HCT116 (cell line): ENCODE measurements around the gene KHNYN. TPM values are rescaled to one million over a fixed set of nuclear protein-coding genes. Genes with fewer than 3 reads are reported as not detected.

ENCODE experiments used
- ATAC-seq: fragments of 200-7000 bp; cut with Tn5 transposase; 2 replicates; pipeline ENCODE4 v1.9.1; 2020; ENCODE audit warnings: mild to moderate bottlenecking, moderate library complexity
- BruUV-seq: library from RNA; stranded (reverse); fragments of 400-500 nt; replicated peaks from 2 replicates; lab custom pipeline; 2021; lab: Mats Ljungman, UMichigan
- CTCF ChIA-PET: fragments of 300-600 bp; sonication (Branson Sonifier 250); formaldehyde crosslinking; loops from one replicate; lab custom pipeline; 2021; ENCODE audit warnings: antibody characterized with exemption; lab: Charles Lee
- POLR2A ChIA-PET: fragments of 300-600, 350-600 bp; sonication (Branson Sonifier 250); formaldehyde crosslinking; loops from one replicate; lab custom pipeline; 2021; ENCODE audit warnings: antibody characterized with exemption; lab: Charles Lee
- RAD21 ChIA-PET, 2 experiments: fragments of 300-600 bp; sonication (Branson Sonifier 250); formaldehyde crosslinking; loops; one replicate each; lab custom pipeline; 2023; ENCODE audit warnings: low total read pairs in 2 of 2; ENCODE audit not compliant: uncharacterized antibody in 2 of 2, unreplicated experiment in 2 of 2, low non-redundant PET in 1 of 2; lab: Charles Lee
- DNase-seq: peaks from one replicate; pipeline ENCODE4 v3.0.0-alpha.2; 2010; ENCODE audit warnings: low read depth, low spot score
- H2AFZ ChIP-seq: fragments of 200-600 bp; shearing (Covaris generic), sonication (generic); 2 replicates; pipeline ENCODE4 v1.6.1; 2017; ENCODE audit warnings: low read depth, mixed run types, mixed read lengths, antibody characterized with exemption, low read length; ENCODE audit not compliant: poor library complexity, severe bottlenecking
- H3K27ac ChIP-seq: 2 replicates; pipeline ENCODE4 v1.5.1; 2012; ENCODE audit warnings: low read depth, low read length
- H3K27me3 ChIP-seq: fragments of 200-600 bp; sonication (generic); 2 replicates; pipeline ENCODE4 v1.6.1; 2016; ENCODE audit warnings: mixed run types, low read length, mixed read lengths; ENCODE audit not compliant: insufficient read depth
- H3K36me3 ChIP-seq, 2 experiments: fragments of 200-500 bp in 1 of 2; fragments of 200-600 bp in 1 of 2; sonication (Bioruptor generic) in 1 of 2; sonication (generic) in 1 of 2; 2 replicates each; pipeline versions ENCODE4 v1.5.1 to v1.6.1; 2014 to 2016; ENCODE audit warnings: low read length in 2 of 2, inconsistent platforms in 1 of 2, mixed read lengths in 1 of 2, mixed run types in 1 of 2; ENCODE audit not compliant: insufficient read depth in 2 of 2, control insufficient read depth in 1 of 2
- H3K4me1 ChIP-seq, 2 experiments: fragments of 200-600 bp in 1 of 2; sonication (generic) in 1 of 2; 2 replicates each; pipeline versions ENCODE4 v1.5.1 to v1.6.1; 2012 to 2017; ENCODE audit warnings: low read length in 2 of 2, inconsistent platforms in 1 of 2, mild to moderate bottlenecking in 1 of 2, mixed read lengths in 1 of 2, mixed run types in 1 of 2, moderate library complexity in 1 of 2; ENCODE audit not compliant: insufficient read depth in 2 of 2, control insufficient read depth in 1 of 2
- H3K4me2 ChIP-seq: fragments of 200-600 bp; sonication (generic); 2 replicates; pipeline ENCODE4 v1.6.1; 2017; ENCODE audit warnings: mixed run types, low read length, mixed read lengths
- H3K4me3 ChIP-seq, 2 experiments: fragments of 200-600 bp in 1 of 2; sonication (generic) in 1 of 2; replicated peaks in 1 of 2; 2 replicates each; pipeline ENCODE4 v1.5.1; 2011 to 2016; ENCODE audit warnings: low read length in 2 of 2, control low read depth in 1 of 2, low read depth in 1 of 2, mild to moderate bottlenecking in 1 of 2, mixed read lengths in 1 of 2, mixed run types in 1 of 2
- H3K79me2 ChIP-seq: fragments of 200-600 bp; sonication (generic); 2 replicates; pipeline ENCODE4 v1.6.1; 2017; ENCODE audit warnings: mild to moderate bottlenecking, mixed run types, low read length, moderate library complexity, mixed read lengths; ENCODE audit not compliant: insufficient read depth
- H3K9ac ChIP-seq: fragments of 200-600 bp; sonication (generic); 2 replicates; pipeline ENCODE4 v1.6.1; 2016; ENCODE audit warnings: low read length, mixed read lengths
- H3K9me2 ChIP-seq: fragments of 200-600 bp; sonication (generic), shearing (Covaris generic); 2 replicates; pipeline ENCODE4 v1.6.1; 2017; ENCODE audit warnings: mixed run types, mild to moderate bottlenecking, moderate library complexity; ENCODE audit not compliant: insufficient read depth
- H3K9me3 ChIP-seq, 2 experiments: fragments of 200-500 bp in 1 of 2; fragments of 200-600 bp in 1 of 2; sonication (Bioruptor generic) in 1 of 2; sonication (generic) in 1 of 2; 2 replicates each; pipeline ENCODE4 v1.6.1; 2014 to 2017; ENCODE audit warnings: low read length in 2 of 2, mixed read lengths in 2 of 2, inconsistent platforms in 1 of 2, low read depth in 1 of 2, mild to moderate bottlenecking in 1 of 2, mixed run types in 1 of 2, moderate library complexity in 1 of 2; ENCODE audit not compliant: control insufficient read depth in 1 of 2, insufficient read depth in 1 of 2
- H4K20me1 ChIP-seq: fragments of 200-600 bp; sonication (generic), shearing (Covaris generic); 2 replicates; pipeline ENCODE4 v1.6.1; 2017; ENCODE audit warnings: mixed run types, mild to moderate bottlenecking, moderate library complexity; ENCODE audit not compliant: insufficient read depth
- CBX3 ChIP-seq: IDR thresholded peaks from 2 replicates; pipeline ENCODE4 v1.6.1; 2012; ENCODE audit warnings: low read depth
- CEBPB ChIP-seq: IDR thresholded peaks from 2 replicates; pipeline ENCODE4 v1.6.1; 2012; ENCODE audit warnings: low read depth
- ELF1 ChIP-seq: IDR thresholded peaks from 2 replicates; pipeline ENCODE4 v1.6.1; 2012; ENCODE audit warnings: low read depth, borderline replicate concordance
- EZH2phosphoT487 ChIP-seq: fragments of 200-600 bp; IDR thresholded peaks from 2 replicates; pipeline ENCODE4 v1.6.1; 2018; ENCODE audit warnings: antibody characterized with exemption, borderline replicate concordance
- JUND ChIP-seq: IDR thresholded peaks from 2 replicates; pipeline ENCODE4 v1.6.1; 2012
- POLR2AphosphoS5 ChIP-seq: IDR thresholded peaks from 2 replicates; pipeline ENCODE4 v1.6.1; 2011; ENCODE audit warnings: mild to moderate bottlenecking, low read depth, low read length, moderate library complexity
- RAD21 ChIP-seq: IDR thresholded peaks from 2 replicates; pipeline ENCODE4 v1.6.1; 2012; ENCODE audit warnings: low read depth, mild to moderate bottlenecking
- SIN3A ChIP-seq: IDR thresholded peaks from 2 replicates; pipeline ENCODE4 v1.6.1; 2012; ENCODE audit warnings: low read depth
- SP1 ChIP-seq: IDR thresholded peaks from 2 replicates; pipeline ENCODE4 v1.6.1; 2012; ENCODE audit warnings: low read depth
- intact Hi-C: fragments of 100-400 bp; cut with micrococcal nuclease; formaldehyde crosslinking; loops from 2 replicates; pipeline ENCODE4 v1.10.0; 2022
- total RNA-seq: library from RNA; stranded (reverse); gene quantifications from one replicate; pipeline ENCODE4 v1.2.1, GENCODE V29; 2021; ENCODE audit not compliant: unreplicated experiment
- TF ChIP-seq, protein P1 (sequence below): IDR thresholded peaks from 2 replicates; pipeline ENCODE4 v1.6.1; 2011; ENCODE audit warnings: mild to moderate bottlenecking, low read length, moderate library complexity; ENCODE audit not compliant: insufficient replicate concordance; ENCODE audit errors: extremely low read depth

KHNYN gene
- total RNA-seq, 1 experiment from 2014 or later: 50.1 TPM

DNA sequence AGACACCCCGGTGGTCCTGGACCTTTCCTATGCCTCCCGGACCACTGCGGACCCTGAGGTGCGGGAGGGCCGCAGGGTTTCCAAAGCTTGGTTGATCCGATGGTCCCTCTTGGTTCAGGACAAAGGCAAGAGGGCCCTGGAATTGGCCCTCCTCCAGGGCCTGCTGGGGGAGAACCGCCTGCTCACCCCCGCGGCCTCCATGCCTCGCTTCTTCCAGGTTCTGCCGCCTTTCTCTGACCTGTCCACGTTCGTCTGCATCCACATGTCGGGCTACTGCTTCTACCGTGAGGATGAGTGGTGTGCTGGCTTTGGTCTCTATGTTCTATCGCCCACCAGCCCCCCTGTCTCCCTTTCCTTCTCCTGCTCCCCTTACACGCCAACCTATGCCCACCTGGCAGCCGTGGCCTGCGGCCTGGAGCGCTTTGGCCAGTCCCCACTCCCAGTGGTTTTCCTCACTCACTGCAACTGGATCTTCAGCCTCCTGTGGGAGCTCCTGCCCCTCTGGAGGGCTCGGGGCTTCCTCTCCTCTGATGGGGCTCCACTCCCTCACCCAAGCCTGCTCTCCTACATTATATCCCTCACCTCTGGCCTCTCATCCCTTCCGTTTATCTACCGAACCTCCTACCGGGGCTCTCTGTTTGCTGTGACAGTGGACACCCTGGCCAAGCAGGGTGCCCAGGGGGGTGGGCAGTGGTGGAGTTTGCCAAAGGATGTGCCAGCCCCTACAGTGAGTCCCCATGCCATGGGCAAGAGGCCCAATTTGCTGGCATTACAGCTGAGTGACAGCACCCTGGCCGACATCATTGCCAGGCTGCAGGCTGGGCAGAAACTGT, 14.1 kb upstream of the KHNYN start:
- intact Hi-C loops: no loop called here
- ChIA-PET CTCF (no interaction called here), RAD21 (no interaction called here), POLR2A (interaction anchor here (0.6 to 0.7 kb wide), 2 partner anchors 14 to 108 kb away, joined by 3 read pairs; partner anchors contain the start of gene KHNYN)
- H2AFZ ChIP-seq: no peak overlapping the region
- H3K9me3 ChIP-seq: no peaks in the 10 kb centered on the region
- no peak overlapping the region for H3K4me2 ChIP-seq
- no peak overlapping the region for H3K9ac ChIP-seq
- no peaks in the 10 kb centered on the region for H3K79me2 ChIP-seq
- no TSS peak for BruUV-seq
- no peaks in the 10 kb centered on the region for H3K36me3 ChIP-seq
- no peaks in the 10 kb centered on the region for H3K27me3 ChIP-seq
- DNase-seq (no peak), ATAC-seq (no peak)
- H4K20me1 ChIP-seq: no peaks in the 10 kb centered on the region
- TF ChIP-seq EZH2phosphoT487: no peak
- TF ChIP-seq POLR2AphosphoS5: no peak
- no peak for TF ChIP-seq JUND
- TF ChIP-seq, protein P1, sequence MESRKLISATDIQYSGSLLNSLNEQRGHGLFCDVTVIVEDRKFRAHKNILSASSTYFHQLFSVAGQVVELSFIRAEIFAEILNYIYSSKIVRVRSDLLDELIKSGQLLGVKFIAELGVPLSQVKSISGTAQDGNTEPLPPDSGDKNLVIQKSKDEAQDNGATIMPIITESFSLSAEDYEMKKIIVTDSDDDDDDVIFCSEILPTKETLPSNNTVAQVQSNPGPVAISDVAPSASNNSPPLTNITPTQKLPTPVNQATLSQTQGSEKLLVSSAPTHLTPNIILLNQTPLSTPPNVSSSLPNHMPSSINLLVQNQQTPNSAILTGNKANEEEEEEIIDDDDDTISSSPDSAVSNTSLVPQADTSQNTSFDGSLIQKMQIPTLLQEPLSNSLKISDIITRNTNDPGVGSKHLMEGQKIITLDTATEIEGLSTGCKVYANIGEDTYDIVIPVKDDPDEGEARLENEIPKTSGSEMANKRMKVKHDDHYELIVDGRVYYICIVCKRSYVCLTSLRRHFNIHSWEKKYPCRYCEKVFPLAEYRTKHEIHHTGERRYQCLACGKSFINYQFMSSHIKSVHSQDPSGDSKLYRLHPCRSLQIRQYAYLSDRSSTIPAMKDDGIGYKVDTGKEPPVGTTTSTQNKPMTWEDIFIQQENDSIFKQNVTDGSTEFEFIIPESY: no peak
- TF ChIP-seq SP1: no peak
- no peak for TF ChIP-seq CEBPB
- TF ChIP-seq ELF1: no peak
- TF ChIP-seq CBX3: no peak
- no peak for TF ChIP-seq SIN3A
- TF ChIP-seq RAD21: no peak
- no peak overlapping the region for H3K27ac ChIP-seq
- H3K9me2 ChIP-seq: no peaks in the 10 kb centered on the region
- no peaks in the 10 kb centered on the region for H3K4me1 ChIP-seq
- no peak overlapping the region for H3K4me3 ChIP-seq
